Metanephros (tissue), 1 donor: ENCODE data around the gene LHFPL6. TPM values are rescaled to one million over a fixed set of nuclear protein-coding genes. Genes with fewer than 3 reads are reported as not detected.

Experiments
- total RNA-seq: library from RNA; depleted of rRNA; stranded (reverse); fragments of >200 nt; gene quantifications from one replicate; pipeline ENCODE4 v1.2.3, GENCODE V29; 2014

Gene LHFPL6
- total RNA-seq = 58.3 TPM

DNA sequence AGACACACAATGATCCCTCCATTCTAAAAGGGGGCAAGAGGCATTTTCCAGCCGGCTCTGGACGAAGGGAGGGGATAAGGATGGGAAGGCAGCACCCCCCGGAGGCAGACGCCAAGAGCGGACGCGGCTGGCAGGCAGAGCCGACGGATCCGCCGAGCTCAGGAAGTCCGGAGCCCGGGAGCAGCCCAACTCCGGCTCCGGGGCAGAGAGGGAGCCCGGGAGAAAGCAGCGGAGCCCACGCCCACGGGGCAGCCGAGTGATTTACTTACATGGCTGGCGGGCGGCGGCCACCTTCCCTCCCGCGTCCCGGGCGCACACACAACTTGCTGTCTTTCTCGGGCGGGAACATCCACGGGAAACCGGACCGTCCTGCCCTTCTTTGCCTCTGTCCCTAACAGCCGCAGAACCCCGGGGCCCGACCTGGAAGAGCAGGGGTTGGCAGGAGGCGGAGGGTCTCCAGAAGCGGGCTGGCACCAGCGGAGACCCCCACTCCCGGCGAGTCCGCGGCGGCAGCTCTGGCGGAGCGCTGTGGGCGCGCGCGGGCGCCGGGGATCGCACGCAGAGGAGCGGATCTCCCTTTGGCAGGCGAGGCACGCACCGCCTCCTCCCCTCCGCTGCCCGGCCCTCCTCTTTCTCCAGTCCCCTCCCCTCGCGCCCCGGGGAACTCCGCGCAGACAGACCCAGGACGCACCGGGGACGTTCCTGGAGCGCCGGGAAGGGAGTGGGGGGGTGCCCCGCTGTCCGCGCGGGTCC lies at the start of gene LHFPL6:
TSS of gene LHFPL6 (minus strand) at position 580 of the 753 bp plus-strand sequence.

Other genes starting within 250 kb of the LHFPL6 start
- gene COG6, start 52.5 kb upstream of the LHFPL6 start, total RNA-seq = 39.5 TPM